Panc1 (cell line): ENCODE data around the gene BTG3. TPM values are rescaled to one million over a fixed set of nuclear protein-coding genes. Genes with fewer than 3 reads are reported as not detected.

ENCODE experiments used
- ATAC-seq: fragments of 200-7000 bp; cut with Tn5 transposase; 2 replicates; pipeline ENCODE4 v1.9.1; 2020; ENCODE audit warnings: mild to moderate bottlenecking, moderate library complexity
- BruUV-seq: library from RNA; stranded (reverse); fragments of 400-500 nt; replicated peaks from 2 replicates; lab custom pipeline; 2021; lab: Mats Ljungman, UMichigan
- CTCF ChIA-PET: fragments of 300-600 bp; sonication (Branson Sonifier 250); formaldehyde crosslinking; loops from one replicate; lab custom pipeline; 2022; ENCODE audit warnings: antibody characterized with exemption; lab: Charles Lee
- POLR2A ChIA-PET: fragments of 300-600 bp; sonication (Branson Sonifier 250); formaldehyde crosslinking; loops from one replicate; lab custom pipeline; 2022; ENCODE audit warnings: antibody characterized with exemption; lab: Charles Lee
- DNase-seq: peaks from one replicate; pipeline ENCODE4 v3.0.0-alpha.2; 2010; ENCODE audit warnings: low read depth, low spot score
- H3K27ac ChIP-seq: 2 replicates; pipeline ENCODE4 v1.5.1; 2011; ENCODE audit warnings: mild to moderate bottlenecking, low read length, inconsistent platforms
- H3K27me3 ChIP-seq: fragments of 200-500 bp; sonication (Bioruptor generic); 2 replicates; pipeline ENCODE4 v1.6.0; 2014; ENCODE audit warnings: low read length, inconsistent platforms; ENCODE audit not compliant: control insufficient read depth, insufficient read depth
- H3K36me3 ChIP-seq: fragments of 200-500 bp; sonication (Bioruptor generic); 2 replicates; pipeline ENCODE4 v1.5.1; 2014; ENCODE audit warnings: inconsistent platforms, mild to moderate bottlenecking, low read length, moderate library complexity; ENCODE audit not compliant: control insufficient read depth, insufficient read depth
- H3K4me1 ChIP-seq: 2 replicates; pipeline ENCODE4 v1.5.1; 2011; ENCODE audit warnings: inconsistent platforms, mild to moderate bottlenecking, low read length, moderate library complexity; ENCODE audit not compliant: control insufficient read depth, insufficient read depth
- H3K4me3 ChIP-seq, 2 experiments: 2 replicates each; pipeline ENCODE4 v1.5.1; 2011 to 2012; ENCODE audit warnings: low read depth in 2 of 2, low read length in 2 of 2, mild to moderate bottlenecking in 2 of 2, inconsistent platforms in 1 of 2, moderate library complexity in 1 of 2
- H3K9me3 ChIP-seq: fragments of 200-500 bp; sonication (Bioruptor generic); 2 replicates; pipeline ENCODE4 v1.5.1; 2014; ENCODE audit warnings: low read depth, mild to moderate bottlenecking, inconsistent platforms, low read length, moderate library complexity; ENCODE audit not compliant: control insufficient read depth, insufficient read depth
- CTCF ChIP-seq: fragments of 450-650 bp; IDR thresholded peaks from 2 replicates; pipeline ENCODE4 v1.5.1; 2017; ENCODE audit warnings: mild to moderate bottlenecking
- POLR2AphosphoS5 ChIP-seq: IDR thresholded peaks from 2 replicates; pipeline ENCODE4 v1.6.1; 2012; ENCODE audit warnings: mild to moderate bottlenecking, low read depth, low read length, moderate library complexity
- REST ChIP-seq, 2 experiments: IDR thresholded peaks; 2 replicates each; pipeline ENCODE4 v1.6.1; 2011 to 2012; ENCODE audit warnings: low read depth in 2 of 2, control low read depth in 1 of 2, low read length in 1 of 2, mild to moderate bottlenecking in 1 of 2, moderate library complexity in 1 of 2; ENCODE audit not compliant: insufficient read depth in 1 of 2
- SIN3A ChIP-seq: IDR thresholded peaks from 2 replicates; pipeline ENCODE4 v1.6.1; 2012; ENCODE audit warnings: low read depth, mild to moderate bottlenecking, low read length, moderate library complexity, borderline replicate concordance; ENCODE audit not compliant: insufficient read depth
- TCF7L2 ChIP-seq: IDR thresholded peaks from 2 replicates; pipeline ENCODE4 v1.6.1; 2011; ENCODE audit warnings: mild to moderate bottlenecking, low read depth, low read length, inconsistent platforms
- in situ Hi-C: cut with HindIII; loops from 2 replicates; pipeline ENCODE4 v1.10.0; 2016; ENCODE audit warnings: low sequenced_read_pairs, low pct_unique_long_range_greater_than_20kb
- intact Hi-C: fragments of 100-400 bp; cut with micrococcal nuclease; formaldehyde crosslinking; loops from one replicate; pipeline ENCODE4 v1.10.0; 2022; ENCODE audit not compliant: unreplicated experiment
- total RNA-seq: library from RNA; stranded (reverse); gene quantifications from one replicate; pipeline ENCODE4 v1.2.1, GENCODE V29; 2021; ENCODE audit not compliant: unreplicated experiment

BTG3 gene
- total RNA-seq, 1 experiment from 2014 or later = 20.1 TPM

GRCh38 chr21:17611414-17612022 lies 1.2 kb downstream of the BTG3 start:
- no peak for TF ChIP-seq POLR2AphosphoS5
- 0 out of 2 replicates have a peak, but pooled peaks have one; percentile 16 for TF ChIP-seq TCF7L2
- no peaks in the 10 kb centered on the region; the same call in 1 of the 2 replicates for H3K4me1 ChIP-seq
- H3K36me3 ChIP-seq = no peaks in the 10 kb centered on the region; the same call in 1 of the 2 replicates
- CTCF ChIA-PET = no interaction called here
- in situ Hi-C loops (no loop called here), intact Hi-C loops (no loop called here)
- ATAC-seq (peak; percentile 51), DNase-seq (peak; percentile 35)
- no peaks in the 10 kb centered on the region for H3K9me3 ChIP-seq
- POLR2A ChIA-PET = interaction anchor here (0.6 kb wide), 1 partner anchor 17 kb away, joined by 6 read pairs; no protein-coding TSS in a partner anchor
- BruUV-seq = TSS peak; percentile 71
- H3K27me3 ChIP-seq = no peaks in the 10 kb centered on the region
- peak overlapping the region; percentile 79 to 90 for H3K4me3 ChIP-seq
- H3K27ac ChIP-seq = peak overlapping the region; percentile 79

DNA sequence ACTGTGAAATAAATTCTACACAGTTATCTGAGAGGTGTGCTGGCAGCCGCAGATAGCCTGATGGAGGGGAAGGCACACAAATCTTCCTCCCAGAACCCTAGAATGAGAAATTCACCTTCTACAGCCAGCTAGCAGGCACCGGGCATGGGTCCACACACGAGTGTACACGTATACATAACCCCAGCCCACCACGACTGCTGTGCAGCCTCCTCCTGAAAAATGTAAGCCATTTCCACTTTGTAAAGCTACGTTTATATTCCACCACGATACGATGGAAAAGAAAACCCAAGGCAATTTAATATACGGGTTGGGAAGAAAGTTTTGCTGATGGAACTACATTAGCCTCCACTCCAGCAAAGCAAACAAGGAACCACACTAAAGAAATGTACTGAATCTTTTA lies 1.8 kb downstream of the BTG3 start:
- Histone ChIP-seq H3K27ac (peak overlapping the region; percentile 79), H3K4me3 (peak overlapping the region; percentile 79 to 90), H3K36me3 (no peaks in the 10 kb centered on the region; the same call in 1 of the 2 replicates), H3K4me1 (no peaks in the 10 kb centered on the region; the same call in 1 of the 2 replicates), H3K9me3 (no peaks in the 10 kb centered on the region), H3K27me3 (no peaks in the 10 kb centered on the region)
- TF ChIP-seq POLR2AphosphoS5 (no peak), SIN3A (no peak), CTCF (no peak), TCF7L2 (no peak), REST (IDR thresholded peaks at IDR 0.05; ENCODE audit: insufficient read depth in 1 of 2, low read depth in 2 of 2, low read length in 1 of 2) (no peak)
- BruUV-seq = no TSS peak
- intact Hi-C loops = no loop called here
- CTCF ChIA-PET = no interaction called here
- ATAC-seq (no peak), DNase-seq (no peak)
- POLR2A ChIA-PET = interaction anchor here (0.6 kb wide), 1 partner anchor 18 kb away, joined by 6 read pairs; no protein-coding TSS in a partner anchor
- in situ Hi-C loops = no loop called here

DNA sequence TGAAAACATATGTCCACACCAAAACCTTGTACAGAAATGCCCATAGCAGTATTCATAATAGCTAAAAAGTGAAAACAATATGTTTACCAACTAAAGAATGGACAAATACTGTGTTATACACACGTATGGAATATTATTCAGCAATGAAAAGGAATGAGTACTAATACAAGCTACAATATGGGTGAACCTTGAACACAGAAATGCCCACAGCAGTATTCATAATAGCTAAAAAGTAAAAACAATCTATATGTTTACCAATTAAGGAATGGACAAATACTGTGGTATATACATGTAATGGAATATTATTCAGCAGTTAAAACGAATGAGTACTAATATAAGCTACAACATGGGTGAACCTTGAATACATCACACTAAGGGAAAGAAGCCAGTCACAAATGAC lies 3.0 kb downstream of the BTG3 start:
- H3K9me3 ChIP-seq = no peaks in the 10 kb centered on the region
- H3K27ac ChIP-seq = no peak overlapping the region
- POLR2A ChIA-PET = interaction anchor here (0.5 kb wide), 1 partner anchor 271 kb away, joined by 9 read pairs; no protein-coding TSS in a partner anchor
- no peaks in the 10 kb centered on the region; the same call in 1 of the 2 replicates for H3K4me1 ChIP-seq
- no peak overlapping the region for H3K4me3 ChIP-seq
- TF ChIP-seq TCF7L2 (no peak), POLR2AphosphoS5 (no peak), SIN3A (no peak), REST (IDR thresholded peaks at IDR 0.05; ENCODE audit: insufficient read depth in 1 of 2, low read depth in 2 of 2, low read length in 1 of 2) (no peak), CTCF (no peak)
- no peaks in the 10 kb centered on the region for H3K27me3 ChIP-seq
- in situ Hi-C loops (no loop called here), intact Hi-C loops (no loop called here)
- CTCF ChIA-PET = interaction anchor here (0.5 kb wide), 1 partner anchor 223 kb away, joined by 4 read pairs; no protein-coding TSS in a partner anchor
- BruUV-seq = no TSS peak
- no peak for DNase-seq
- ATAC-seq = no peak
- H3K36me3 ChIP-seq = peaks cover 3% of the 10 kb centered on the region; the same call in 1 of the 2 replicates
